Duodenal mucosa (tissue), 2 donors: ENCODE measurements around the gene PACRGL.
"Not testable (repeated sequence)": the region's sequence is repeated elsewhere in the genome, so short reads cannot be mapped to it uniquely, and the experiment has no call there.

Experiments used
- H3K27ac ChIP-seq: one replicate; pipeline ENCODE4 v1.7.0; 2013; ENCODE audit warnings: low read depth, low read length
- H3K27me3 ChIP-seq, 2 donors: one replicate each; pipeline ENCODE4 v1.7.0; 2013; ENCODE audit warnings: low read length in 2 of 2, control low read depth in 1 of 2; ENCODE audit not compliant: insufficient read depth in 2 of 2, control insufficient read depth in 1 of 2
- H3K36me3 ChIP-seq, 2 donors: one replicate each; pipeline ENCODE4 v1.7.0; 2013; ENCODE audit warnings: low read length in 2 of 2, control low read depth in 1 of 2; ENCODE audit not compliant: insufficient read depth in 2 of 2, control insufficient read depth in 1 of 2
- H3K4me1 ChIP-seq, 2 donors: one replicate each; pipeline ENCODE4 v1.7.0; 2013; ENCODE audit warnings: low read length in 2 of 2, control low read depth in 1 of 2; ENCODE audit not compliant: insufficient read depth in 2 of 2, control insufficient read depth in 1 of 2
- H3K4me3 ChIP-seq, 2 donors: one replicate each; pipeline ENCODE4 v1.7.0; 2013; ENCODE audit warnings: low read length in 2 of 2, low read depth in 1 of 2
- H3K9ac ChIP-seq, 2 donors: one replicate each; pipeline ENCODE4 v1.7.0; 2013; ENCODE audit warnings: low read length in 2 of 2, low read depth in 1 of 2
- H3K9me3 ChIP-seq, 2 donors: one replicate each; pipeline ENCODE4 v1.7.0; 2013; ENCODE audit warnings: low read length in 2 of 2, control low read depth in 1 of 2; ENCODE audit not compliant: control insufficient read depth in 1 of 2

Gene PACRGL

GRCh38 chr4:20764366-20764992, 64.2 kb downstream of the PACRGL start:
- Histone ChIP-seq H3K27ac (no peak overlapping the region), H3K9me3 (no peaks in the 10 kb centered on the region)

GRCh38 chr4:20773144-20773997, 73.1 kb downstream of the PACRGL start:
- Histone ChIP-seq H3K9ac (no peak overlapping the region), H3K27ac (no peak overlapping the region), H3K27me3 (no peaks in the 10 kb centered on the region), H3K4me1 (no peaks in the 10 kb centered on the region), H3K36me3 (no peaks in the 10 kb centered on the region), H3K4me3 (no peak overlapping the region), H3K9me3 (no peaks in the 10 kb centered on the region)

More at GRCh38 chr4:20764366-20764992, 64.2 kb downstream of the PACRGL start:
- Histone ChIP-seq H3K4me1 (no peaks in the 10 kb centered on the region), H3K9ac (no peak overlapping the region), H3K27me3 (no peaks in the 10 kb centered on the region), H3K4me3 (no peak overlapping the region), H3K36me3 (no peaks in the 10 kb centered on the region)

- H3K36me3 ChIP-seq: no peaks in the 10 kb centered on the region
- no peaks in the 10 kb centered on the region for H3K4me1 ChIP-seq
- no peak overlapping the region for H3K9ac ChIP-seq
- no peaks in the 10 kb centered on the region for H3K27me3 ChIP-seq
- H3K4me3 ChIP-seq: no peak overlapping the region
- H3K9me3 ChIP-seq: peaks cover 0 to 3% of the 10 kb centered on the region in 2 donors
- no peak overlapping the region for H3K27ac ChIP-seq
Observed at GRCh38 chr4:20778896-20779295, 78.6 kb downstream of the PACRGL start.

- not testable (repeated sequence) for H3K27ac ChIP-seq, H3K9ac ChIP-seq, H3K27me3 ChIP-seq, H3K4me3 ChIP-seq, H3K4me1 ChIP-seq, H3K9me3 ChIP-seq, H3K36me3 ChIP-seq
Observed at GRCh38 chr4:20783134-20783533, 82.9 kb downstream of the PACRGL start.

GRCh38 chr4:20787940-20788665, 87.8 kb downstream of the PACRGL start:
- no peak overlapping the region for H3K4me3 ChIP-seq
- H3K9me3 ChIP-seq: no peaks in the 10 kb centered on the region
- H3K4me1 ChIP-seq: no peaks in the 10 kb centered on the region
- H3K9ac ChIP-seq: no peak overlapping the region
- no peaks in the 10 kb centered on the region for H3K27me3 ChIP-seq
- H3K36me3 ChIP-seq: no peaks in the 10 kb centered on the region
- H3K27ac ChIP-seq: no peak overlapping the region
